ENCODE measurements around the gene ABHD16A. TPM values are rescaled to one million over a fixed set of nuclear protein-coding genes. Genes with fewer than 3 reads are reported as not detected.

The ABHD16A gene
- total RNA-seq, 4 donors from 2014 or later, result 44.1 to 92.6 (median 63.1) TPM

DNA sequence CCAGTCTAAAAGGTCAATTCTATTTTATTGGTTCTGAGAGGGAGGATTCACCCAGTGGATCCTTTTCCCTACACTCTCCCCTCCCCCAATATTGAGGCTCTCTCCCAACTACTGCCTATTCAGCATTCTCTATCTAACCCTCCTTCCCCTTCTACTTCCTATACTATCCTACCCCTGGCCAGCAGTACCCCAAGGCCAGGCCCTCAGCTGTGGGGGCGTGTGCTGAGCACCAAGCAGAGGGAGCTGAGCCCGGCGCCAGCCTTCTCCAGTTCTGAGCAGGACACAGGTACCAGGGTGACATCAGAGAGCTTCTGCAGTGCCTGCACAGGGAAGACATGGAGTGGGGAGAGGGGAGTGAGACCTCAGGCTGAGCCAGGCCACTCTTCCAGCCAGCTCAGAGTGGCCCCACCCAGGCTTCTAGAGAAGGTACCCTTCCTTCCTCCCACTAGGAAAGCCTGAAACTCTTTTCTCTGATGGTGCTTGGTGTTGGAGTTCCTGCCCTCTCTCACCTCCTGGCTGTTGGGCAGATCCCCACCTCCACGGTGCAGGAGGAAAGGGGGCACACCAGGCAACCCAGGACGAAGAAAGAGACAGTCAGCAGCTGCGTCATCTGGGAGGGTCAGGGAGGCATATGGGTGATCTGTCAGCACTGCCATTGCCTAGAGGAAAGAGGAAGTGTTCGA, 24.1 kb upstream of the ABHD16A start:
- no peaks in the 10 kb centered on the region for H3K9me3 ChIP-seq
- TF ChIP-seq, protein P1, sequence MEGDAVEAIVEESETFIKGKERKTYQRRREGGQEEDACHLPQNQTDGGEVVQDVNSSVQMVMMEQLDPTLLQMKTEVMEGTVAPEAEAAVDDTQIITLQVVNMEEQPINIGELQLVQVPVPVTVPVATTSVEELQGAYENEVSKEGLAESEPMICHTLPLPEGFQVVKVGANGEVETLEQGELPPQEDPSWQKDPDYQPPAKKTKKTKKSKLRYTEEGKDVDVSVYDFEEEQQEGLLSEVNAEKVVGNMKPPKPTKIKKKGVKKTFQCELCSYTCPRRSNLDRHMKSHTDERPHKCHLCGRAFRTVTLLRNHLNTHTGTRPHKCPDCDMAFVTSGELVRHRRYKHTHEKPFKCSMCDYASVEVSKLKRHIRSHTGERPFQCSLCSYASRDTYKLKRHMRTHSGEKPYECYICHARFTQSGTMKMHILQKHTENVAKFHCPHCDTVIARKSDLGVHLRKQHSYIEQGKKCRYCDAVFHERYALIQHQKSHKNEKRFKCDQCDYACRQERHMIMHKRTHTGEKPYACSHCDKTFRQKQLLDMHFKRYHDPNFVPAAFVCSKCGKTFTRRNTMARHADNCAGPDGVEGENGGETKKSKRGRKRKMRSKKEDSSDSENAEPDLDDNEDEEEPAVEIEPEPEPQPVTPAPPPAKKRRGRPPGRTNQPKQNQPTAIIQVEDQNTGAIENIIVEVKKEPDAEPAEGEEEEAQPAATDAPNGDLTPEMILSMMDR (IDR thresholded peaks at IDR 0.05), result no peak
- no peak for TF ChIP-seq POLR2A (IDR thresholded peaks at IDR 0.05)
- H3K4me3 ChIP-seq, result no peak overlapping the region
- no peaks in the 10 kb centered on the region for H3K27me3 ChIP-seq
- peaks cover 0 to 33% (median 0%) of the 10 kb centered on the region in 3 donors for H3K36me3 ChIP-seq
- peaks cover 0 to 40% (median 13%) of the 10 kb centered on the region in 4 donors for H3K4me1 ChIP-seq
- H3K27ac ChIP-seq, result peak overlapping the region; percentile 24 to 95 (median 91)
- DNase-seq, result peak in 2 of 3 donors; percentile 65 to 77

GRCh38 chr6:31725502-31726350, 22.6 kb upstream of the ABHD16A start:
- Histone ChIP-seq H3K36me3 (peaks cover 0 to 19% (median 0%) of the 10 kb centered on the region in 3 donors), H3K4me1 (peaks cover 0 to 33% (median 13%) of the 10 kb centered on the region in 4 donors), H3K9me3 (no peaks in the 10 kb centered on the region), H3K27me3 (no peaks in the 10 kb centered on the region), H3K27ac (peak overlapping the region in 2 of 4 donors; percentile 42 to 93), H3K4me3 (no peak overlapping the region)
- TF ChIP-seq, protein P1 (IDR thresholded peaks at IDR 0.05), result no peak
- TF ChIP-seq POLR2A (IDR thresholded peaks at IDR 0.05), result no peak
- no peak for DNase-seq

DNA sequence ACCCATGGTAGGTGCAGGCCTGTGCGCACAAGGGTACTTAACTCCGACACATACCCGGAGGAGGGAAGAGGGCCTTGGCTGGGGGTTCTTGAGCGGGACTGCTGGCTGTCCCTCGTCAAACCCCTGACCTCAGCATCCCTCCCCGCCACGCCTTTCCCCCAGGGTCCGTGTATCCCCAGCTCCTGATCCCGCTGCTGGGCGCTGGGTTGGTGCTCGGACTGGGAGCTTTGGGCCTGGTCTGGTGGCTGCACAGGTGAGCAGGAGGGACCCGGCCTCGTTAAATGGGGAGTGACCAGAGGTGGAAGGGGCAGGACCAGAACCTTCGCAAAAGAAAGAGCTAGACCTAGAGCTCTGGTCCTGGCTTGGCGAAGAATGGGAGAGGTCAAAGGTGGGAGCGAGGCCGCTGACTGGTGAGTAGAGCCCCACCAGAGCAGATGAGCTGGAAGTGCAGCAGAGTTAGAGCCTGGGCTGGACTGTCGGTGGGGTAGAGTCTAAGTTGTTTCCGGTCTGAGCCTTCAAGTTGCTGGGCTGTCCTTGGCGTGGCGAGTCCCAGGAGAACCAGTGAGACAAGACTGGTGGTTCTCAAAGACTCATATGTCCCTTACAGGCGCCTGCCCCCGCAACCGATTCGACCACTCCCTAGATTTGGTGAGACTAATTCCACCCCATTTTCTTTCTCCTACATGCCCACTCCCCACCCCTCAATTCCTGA, 21.0 kb upstream of the ABHD16A start:
- peaks cover 0 to 25% (median 13%) of the 10 kb centered on the region in 4 donors for H3K4me1 ChIP-seq
- no peaks in the 10 kb centered on the region for H3K27me3 ChIP-seq
- no peak for DNase-seq
- peaks cover 0 to 14% (median 0%) of the 10 kb centered on the region in 3 donors for H3K36me3 ChIP-seq
- TF ChIP-seq, protein P1 (IDR thresholded peaks at IDR 0.05), result no peak
- no peak for TF ChIP-seq POLR2A (IDR thresholded peaks at IDR 0.05)
- no peak overlapping the region for H3K27ac ChIP-seq
- no peak overlapping the region for H3K4me3 ChIP-seq
- H3K9me3 ChIP-seq, result no peaks in the 10 kb centered on the region

GRCh38 chr6:31723245-31723979, 20.3 kb upstream of the ABHD16A start, which contains the start of gene MPIG6B:
TSS of gene MPIG6B (plus strand) at chr6:31723373. CDS start at chr6:31723384, 11 bp downstream.
- H3K36me3 ChIP-seq, result peaks cover 0 to 14% (median 0%) of the 10 kb centered on the region in 3 donors
- no peak within 1 kb of the TSS for H3K4me3 ChIP-seq
- peaks cover 0 to 17% (median 6%) of the 10 kb centered on the region in 4 donors for H3K4me1 ChIP-seq
- no peak within 1 kb of the TSS for H3K27ac ChIP-seq
- no peaks in the 10 kb centered on the region for H3K9me3 ChIP-seq
- TF ChIP-seq POLR2A (IDR thresholded peaks at IDR 0.05), result no peak
- TF ChIP-seq, protein P1 (IDR thresholded peaks at IDR 0.05), result no peak
- DNase-seq, result no peak
- no peaks in the 10 kb centered on the region for H3K27me3 ChIP-seq

- H3K4me3 ChIP-seq, result no peak overlapping the region
- H3K9me3 ChIP-seq, result no peaks in the 10 kb centered on the region
- no peak for DNase-seq
- H3K4me1 ChIP-seq, result peaks cover 0 to 5% (median 0%) of the 10 kb centered on the region in 4 donors
- H3K36me3 ChIP-seq, result peaks cover 0 to 10% (median 0%) of the 10 kb centered on the region in 3 donors
- TF ChIP-seq, protein P1 (IDR thresholded peaks at IDR 0.05), result no peak
- TF ChIP-seq POLR2A (IDR thresholded peaks at IDR 0.05), result no peak
- H3K27ac ChIP-seq, result no peak overlapping the region
- H3K27me3 ChIP-seq, result no peaks in the 10 kb centered on the region
Observed at GRCh38 chr6:31722173-31722572, 19.0 kb upstream of the ABHD16A start.

Measured in Peyer's patch (tissue), 4 donors.